22Rv1 (cell line): ENCODE data around the gene PPM1F.

Source experiments
- ZFX ChIP-seq: fragments of 450-650 bp; IDR thresholded peaks from 2 replicates; pipeline ENCODE4 v1.6.1; 2017; ENCODE audit warnings: antibody characterized with exemption, borderline replicate concordance
- TF ChIP-seq, protein P1 (sequence below): fragments of 450-650 bp; IDR thresholded peaks from 2 replicates; pipeline ENCODE4 v1.5.1; 2017; ENCODE audit warnings: mild to moderate bottlenecking

- TF ChIP-seq, protein P1, sequence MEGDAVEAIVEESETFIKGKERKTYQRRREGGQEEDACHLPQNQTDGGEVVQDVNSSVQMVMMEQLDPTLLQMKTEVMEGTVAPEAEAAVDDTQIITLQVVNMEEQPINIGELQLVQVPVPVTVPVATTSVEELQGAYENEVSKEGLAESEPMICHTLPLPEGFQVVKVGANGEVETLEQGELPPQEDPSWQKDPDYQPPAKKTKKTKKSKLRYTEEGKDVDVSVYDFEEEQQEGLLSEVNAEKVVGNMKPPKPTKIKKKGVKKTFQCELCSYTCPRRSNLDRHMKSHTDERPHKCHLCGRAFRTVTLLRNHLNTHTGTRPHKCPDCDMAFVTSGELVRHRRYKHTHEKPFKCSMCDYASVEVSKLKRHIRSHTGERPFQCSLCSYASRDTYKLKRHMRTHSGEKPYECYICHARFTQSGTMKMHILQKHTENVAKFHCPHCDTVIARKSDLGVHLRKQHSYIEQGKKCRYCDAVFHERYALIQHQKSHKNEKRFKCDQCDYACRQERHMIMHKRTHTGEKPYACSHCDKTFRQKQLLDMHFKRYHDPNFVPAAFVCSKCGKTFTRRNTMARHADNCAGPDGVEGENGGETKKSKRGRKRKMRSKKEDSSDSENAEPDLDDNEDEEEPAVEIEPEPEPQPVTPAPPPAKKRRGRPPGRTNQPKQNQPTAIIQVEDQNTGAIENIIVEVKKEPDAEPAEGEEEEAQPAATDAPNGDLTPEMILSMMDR, result no peak
- TF ChIP-seq ZFX, result no peak
Observed at GRCh38 chr22:21916309-21916918, 36.2 kb downstream of the PPM1F start.
